ENCODE results near the gene PLA2G4F.

The PLA2G4F gene

GRCh38 chr15:42166225-42166940 lies 9.9 kb upstream of the PLA2G4F start:
- no peak for TF ChIP-seq CTCF (IDR thresholded peaks at IDR 0.05; ENCODE audit: low read depth, low read length)
- H3K4me3 ChIP-seq (ENCODE audit: low read depth, low read length), result no peak overlapping the region

DNA sequence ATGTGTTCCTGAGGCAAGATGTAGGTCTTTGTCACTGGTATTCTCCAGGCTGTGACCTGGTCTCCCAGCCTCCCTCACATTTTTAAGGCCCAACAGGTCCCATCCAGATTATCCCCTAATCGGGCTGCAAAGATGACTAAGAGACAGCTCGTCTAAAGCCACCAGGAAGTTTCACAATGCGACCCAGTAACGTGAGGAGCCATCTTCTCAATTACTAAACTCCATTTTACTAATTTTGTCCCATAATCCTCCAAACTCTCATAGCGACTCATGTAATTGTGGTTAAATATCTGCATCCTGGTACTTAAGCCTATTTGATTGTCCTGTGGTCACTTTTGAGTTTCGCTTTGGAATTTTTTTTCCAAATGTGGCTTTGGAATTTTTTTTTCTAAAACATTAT lies 8.7 kb upstream of the PLA2G4F start:
- no peak overlapping the region for H3K4me3 ChIP-seq (ENCODE audit: low read depth, low read length)
- no peak for TF ChIP-seq CTCF (IDR thresholded peaks at IDR 0.05; ENCODE audit: low read depth, low read length)

- TF ChIP-seq CTCF (IDR thresholded peaks at IDR 0.05; ENCODE audit: low read depth, low read length), result no peak
Measured at GRCh38 chr15:42163947-42164550, 7.6 kb upstream of the PLA2G4F start.

DNA sequence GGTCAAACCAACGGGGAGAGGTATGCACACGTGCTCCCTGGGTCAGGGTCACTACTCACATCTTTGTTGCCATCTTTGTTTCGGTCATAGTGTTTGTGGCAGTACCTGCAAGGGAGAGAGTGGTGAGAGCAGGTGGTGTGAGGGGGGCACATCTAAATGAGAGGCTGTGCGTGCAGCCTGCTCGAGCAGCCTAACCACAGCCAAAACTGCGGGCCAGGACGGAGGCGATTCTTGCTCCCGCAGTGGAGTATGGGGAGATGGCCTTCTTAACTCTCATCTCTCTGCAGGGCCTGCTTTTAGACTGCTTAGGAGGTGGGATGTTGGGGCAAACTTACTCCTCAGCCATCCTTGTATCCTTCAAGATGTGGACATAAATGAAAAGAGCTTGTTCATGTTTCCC lies 6.9 kb upstream of the PLA2G4F start:
- no peak overlapping the region for H3K4me3 ChIP-seq (ENCODE audit: low read depth, low read length)
- no peak for TF ChIP-seq CTCF (IDR thresholded peaks at IDR 0.05; ENCODE audit: low read depth, low read length)

More at GRCh38 chr15:42163947-42164550, 7.6 kb upstream of the PLA2G4F start:
- no peak overlapping the region for H3K4me3 ChIP-seq (ENCODE audit: low read depth, low read length)

- no peak for TF ChIP-seq CTCF (IDR thresholded peaks at IDR 0.05; ENCODE audit: low read depth, low read length)
- no peak overlapping the region for H3K4me3 ChIP-seq (ENCODE audit: low read depth, low read length)
Measured at GRCh38 chr15:42160136-42160535, 3.7 kb upstream of the PLA2G4F start.

DNA sequence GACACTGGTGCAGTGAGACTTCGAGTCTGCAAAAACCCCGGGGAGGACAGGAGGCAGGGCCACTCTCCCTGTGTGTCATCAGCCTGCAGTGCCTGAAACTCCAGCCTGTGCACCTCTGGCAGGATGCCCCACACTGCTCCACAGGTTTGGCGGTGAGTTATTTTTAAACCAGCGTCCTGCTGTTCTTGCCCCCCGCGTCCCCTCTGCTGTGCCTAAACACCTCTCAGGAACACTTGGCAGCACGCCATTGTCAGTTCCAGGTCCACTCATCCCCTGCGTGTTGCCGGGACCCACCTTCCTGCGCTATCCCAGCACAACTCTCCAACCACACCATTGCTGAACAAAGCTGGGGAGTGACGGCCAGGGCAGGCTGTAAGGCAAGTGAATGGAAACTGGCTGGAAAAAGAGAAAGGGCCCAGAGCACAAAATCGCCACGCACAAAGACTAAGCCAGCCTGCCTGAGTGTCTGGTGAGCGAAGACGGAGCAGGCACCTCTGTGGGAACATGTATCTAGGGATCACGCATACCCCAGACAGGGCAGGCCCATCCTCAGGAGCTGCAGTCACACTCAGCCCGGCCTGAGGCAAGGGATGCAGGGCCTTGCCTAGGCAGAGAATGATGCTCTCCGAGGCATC lies 3.1 kb upstream of the PLA2G4F start:
- TF ChIP-seq CTCF (IDR thresholded peaks at IDR 0.05; ENCODE audit: low read depth, low read length), result no peak

GRCh38 chr15:42158941-42159340 lies 2.5 kb upstream of the PLA2G4F start:
- H3K4me3 ChIP-seq (ENCODE audit: low read depth, low read length), result no peak overlapping the region
- no peak for TF ChIP-seq CTCF (IDR thresholded peaks at IDR 0.05; ENCODE audit: low read depth, low read length)

More for the DNA sequence above, 3.1 kb upstream of the PLA2G4F start:
- H3K4me3 ChIP-seq (ENCODE audit: low read depth, low read length), result no peak overlapping the region

Measured in WI38 (cell line).